ENCODE results near the gene PIH1D1. TPM values are rescaled to one million over a fixed set of nuclear protein-coding genes. Genes with fewer than 3 reads are reported as not detected.

Gene PIH1D1
- total and polyA plus RNA-seq, 2 of the 13 experiments (the other 11 are each of a cell fraction or from before 2014, with no cell fraction given) = 110 to 137 TPM

- TF ChIP-seq, protein P1, sequence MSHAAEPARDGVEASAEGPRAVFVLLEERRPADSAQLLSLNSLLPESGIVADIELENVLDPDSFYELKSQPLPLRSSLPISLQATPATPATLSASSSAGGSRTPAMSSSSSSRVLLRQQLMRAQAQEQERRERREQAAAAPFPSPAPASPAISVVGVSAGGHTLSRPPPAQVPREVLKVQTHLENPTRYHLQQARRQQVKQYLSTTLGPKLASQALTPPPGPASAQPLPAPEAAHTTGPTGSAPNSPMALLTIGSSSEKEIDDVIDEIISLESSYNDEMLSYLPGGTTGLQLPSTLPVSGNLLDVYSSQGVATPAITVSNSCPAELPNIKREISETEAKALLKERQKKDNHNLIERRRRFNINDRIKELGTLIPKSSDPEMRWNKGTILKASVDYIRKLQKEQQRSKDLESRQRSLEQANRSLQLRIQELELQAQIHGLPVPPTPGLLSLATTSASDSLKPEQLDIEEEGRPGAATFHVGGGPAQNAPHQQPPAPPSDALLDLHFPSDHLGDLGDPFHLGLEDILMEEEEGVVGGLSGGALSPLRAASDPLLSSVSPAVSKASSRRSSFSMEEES (CRISPR knock-in tag; IDR thresholded peaks at IDR 0.05) = peak; percentile 10; the same call in 1 of the 2 replicates
- no peak for TF ChIP-seq ZNF576 (CRISPR knock-in tag; IDR thresholded peaks at IDR 0.05)
- 0 out of 2 replicates have a peak, but pooled peaks have one; percentile 9 for TF ChIP-seq ZNF772 (CRISPR knock-in tag; IDR thresholded peaks at IDR 0.05)
- no peak for TF ChIP-seq ZNF639 (CRISPR knock-in tag; conservative IDR thresholded peaks at IDR 0.05)
- peak; percentile 56; the same call in 1 of the 2 replicates for TF ChIP-seq ZNF670 (CRISPR knock-in tag; IDR thresholded peaks at IDR 0.05; ENCODE audit: borderline replicate concordance)
- TF ChIP-seq ZNF441 (CRISPR knock-in tag; IDR thresholded peaks at IDR 0.05; ENCODE audit: borderline replicate concordance) = no peak
- no peak for TF ChIP-seq LCORL (IDR thresholded peaks at IDR 0.05)
- no peak for TF ChIP-seq LCORL (CRISPR knock-in tag; IDR thresholded peaks at IDR 0.05)
- no peak for TF ChIP-seq ERF (CRISPR knock-in tag; IDR thresholded peaks at IDR 0.05)
- peak in 1 of 2 experiments; percentile 32; a peak in 1 of 4 replicates for TF ChIP-seq POLR2A (IDR thresholded peaks at IDR 0.05; ENCODE audit: insufficient read depth in 1 of 2, low read depth in 2 of 2, low read length in 2 of 2)
- TF ChIP-seq PRPF4 (IDR thresholded peaks at IDR 0.05; ENCODE audit: low read depth, low read length, poor library complexity, severe bottlenecking) = no peak
- TF ChIP-seq, protein P2, sequence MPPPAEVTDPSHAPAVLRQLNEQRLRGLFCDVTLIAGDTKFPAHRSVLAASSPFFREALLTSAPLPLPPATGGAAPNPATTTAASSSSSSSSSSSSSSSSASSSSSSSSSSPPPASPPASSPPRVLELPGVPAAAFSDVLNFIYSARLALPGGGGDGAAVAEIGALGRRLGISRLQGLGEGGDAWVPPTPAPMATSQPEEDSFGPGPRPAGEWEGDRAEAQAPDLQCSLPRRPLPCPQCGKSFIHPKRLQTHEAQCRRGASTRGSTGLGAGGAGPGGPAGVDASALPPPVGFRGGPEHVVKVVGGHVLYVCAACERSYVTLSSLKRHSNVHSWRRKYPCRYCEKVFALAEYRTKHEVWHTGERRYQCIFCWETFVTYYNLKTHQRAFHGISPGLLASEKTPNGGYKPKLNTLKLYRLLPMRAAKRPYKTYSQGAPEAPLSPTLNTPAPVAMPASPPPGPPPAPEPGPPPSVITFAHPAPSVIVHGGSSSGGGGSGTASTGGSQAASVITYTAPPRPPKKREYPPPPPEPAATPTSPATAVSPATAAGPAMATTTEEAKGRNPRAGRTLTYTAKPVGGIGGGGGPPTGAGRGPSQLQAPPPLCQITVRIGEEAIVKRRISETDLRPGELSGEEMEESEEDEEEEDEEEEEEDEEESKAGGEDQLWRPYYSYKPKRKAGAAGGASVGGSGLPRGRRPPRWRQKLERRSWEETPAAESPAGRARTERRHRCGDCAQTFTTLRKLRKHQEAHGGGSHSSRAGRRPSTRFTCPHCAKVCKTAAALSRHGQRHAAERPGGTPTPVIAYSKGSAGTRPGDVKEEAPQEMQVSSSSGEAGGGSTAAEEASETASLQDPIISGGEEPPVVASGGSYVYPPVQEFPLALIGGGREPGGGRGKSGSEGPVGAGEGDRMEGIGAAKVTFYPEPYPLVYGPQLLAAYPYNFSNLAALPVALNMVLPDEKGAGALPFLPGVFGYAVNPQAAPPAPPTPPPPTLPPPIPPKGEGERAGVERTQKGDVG (CRISPR knock-in tag; IDR thresholded peaks at IDR 0.05; ENCODE audit: borderline replicate concordance) = no peak
- TF ChIP-seq RFX1 (IDR thresholded peaks at IDR 0.05) = no peak
- no peak for TF ChIP-seq SUZ12 (IDR thresholded peaks at IDR 0.05; ENCODE audit: low read depth, low read length)
- TF ChIP-seq MAF1 (CRISPR knock-in tag; IDR thresholded peaks at IDR 0.05; ENCODE audit: borderline replicate concordance) = no peak
- TF ChIP-seq FOXK2 (IDR thresholded peaks at IDR 0.05) = no peak
- TF ChIP-seq ZNF788 (CRISPR knock-in tag; IDR thresholded peaks at IDR 0.05; ENCODE audit: borderline replicate concordance) = no peak
- no peak for TF ChIP-seq NFRKB (IDR thresholded peaks at IDR 0.05)
- no peak for TF ChIP-seq PAXIP1 (CRISPR knock-in tag; conservative IDR thresholded peaks at IDR 0.05)
- TF ChIP-seq ATF7-NPFF (CRISPR knock-in tag; IDR thresholded peaks at IDR 0.05; ENCODE audit: low read depth) = no peak
Observed at GRCh38 chr19:49488046-49488862, 36.6 kb upstream of the PIH1D1 start (continued).
